GM18526 (cell line): ENCODE results near the gene PGAM4.

Experiments used
- POLR2A ChIP-seq: IDR thresholded peaks from 3 replicates; pipeline ENCODE4 v1.6.1; 2011; ENCODE audit not compliant: insufficient read length; ENCODE audit errors: extremely low read depth

PGAM4 gene

GRCh38 chrX:77938083-77938680 lies 31.3 kb downstream of the PGAM4 start:
- no peak for TF ChIP-seq POLR2A

DNA sequence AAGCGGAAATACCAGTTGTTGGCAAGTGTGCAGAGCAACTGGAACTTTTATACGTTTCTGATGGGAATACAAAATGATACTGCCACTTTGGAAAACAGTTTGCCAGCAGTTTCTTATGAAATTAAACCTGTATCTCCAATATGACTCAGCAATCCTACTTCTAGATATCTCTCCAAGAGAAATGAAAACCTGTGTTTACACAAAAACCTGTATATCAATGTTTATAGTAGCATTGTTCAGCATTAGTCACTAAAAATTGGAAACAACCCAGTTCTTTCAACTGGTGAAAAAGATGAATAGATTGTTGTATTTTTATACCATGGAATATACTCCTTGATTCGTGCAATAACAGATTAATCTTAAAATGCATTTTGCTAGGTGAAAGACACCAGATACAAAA lies 32.1 kb downstream of the PGAM4 start:
- no peak for TF ChIP-seq POLR2A

DNA sequence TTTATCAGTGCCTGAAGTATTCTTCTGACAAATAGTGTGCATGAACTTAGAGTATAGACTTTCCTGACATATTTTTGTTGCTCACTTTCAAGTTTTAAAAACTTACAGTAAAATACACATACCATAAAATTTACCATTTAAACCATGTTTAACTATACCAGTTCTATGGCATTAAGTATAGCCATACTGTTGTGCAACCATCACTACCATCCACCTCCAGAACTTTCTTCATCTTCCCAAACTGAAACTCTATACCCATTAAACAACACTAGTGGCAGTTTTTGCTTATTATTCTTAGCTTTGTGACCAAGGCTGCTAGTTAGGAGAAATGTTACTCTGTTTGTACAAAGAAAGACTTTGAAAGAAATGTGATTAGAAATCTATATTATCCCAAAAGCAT lies 33.1 kb downstream of the PGAM4 start:
- TF ChIP-seq POLR2A, result no peak

GRCh38 chrX:77935886-77936285 lies 33.6 kb downstream of the PGAM4 start:
- TF ChIP-seq POLR2A, result no peak

DNA sequence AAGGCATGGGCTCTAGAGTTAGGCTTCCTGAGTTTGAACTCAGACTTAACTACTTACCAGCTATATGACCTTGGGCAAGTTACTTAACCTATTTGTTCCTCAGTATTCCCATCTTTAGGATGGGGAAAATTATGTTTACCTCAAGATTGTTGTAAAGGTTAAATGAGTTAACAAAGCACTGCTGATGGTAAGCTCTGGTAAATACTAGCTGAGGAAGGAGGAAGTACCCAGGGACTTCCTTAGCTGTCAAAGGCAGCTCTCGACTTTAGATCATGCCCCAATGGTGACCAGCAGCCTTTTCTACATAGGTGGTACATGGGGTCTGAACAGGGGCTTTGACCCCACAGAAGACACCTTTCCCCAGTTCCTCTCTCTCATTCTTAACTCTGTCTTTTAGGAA lies 38.9 kb downstream of the PGAM4 start:
- no peak for TF ChIP-seq POLR2A

DNA sequence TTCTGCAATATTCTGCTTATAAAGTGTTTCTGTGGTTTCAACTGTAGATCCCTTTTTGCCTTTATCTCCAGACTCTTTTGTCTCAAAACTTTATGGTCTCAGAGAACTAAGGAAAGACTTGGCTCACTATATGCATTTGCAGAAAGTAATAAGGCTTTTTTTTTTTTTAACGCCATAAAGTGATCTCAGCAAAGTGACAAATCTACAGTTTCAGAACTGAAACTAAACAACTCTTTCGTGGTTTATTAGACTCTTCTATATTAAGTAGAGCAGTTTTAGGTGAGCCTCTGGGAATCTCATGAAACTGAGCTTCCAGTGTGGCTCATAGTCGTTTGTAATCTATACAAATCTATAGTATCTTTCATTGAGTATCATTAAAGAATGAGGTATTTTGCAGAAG lies 43.7 kb downstream of the PGAM4 start:
- no peak for TF ChIP-seq POLR2A

- no peak for TF ChIP-seq POLR2A
Observed at GRCh38 chrX:77924320-77924859, 45.0 kb downstream of the PGAM4 start.

- TF ChIP-seq POLR2A, result no peak
Observed at GRCh38 chrX:77922787-77923186, 46.7 kb downstream of the PGAM4 start.

- TF ChIP-seq POLR2A, result no peak
Observed at GRCh38 chrX:77918568-77918967, 50.9 kb downstream of the PGAM4 start.
